Gastrocnemius medialis (tissue), 4 donors: Measurements from ENCODE around the gene P4HA3. TPM values are rescaled to one million over a fixed set of nuclear protein-coding genes. Genes with fewer than 3 reads are reported as not detected.

ENCODE experiments used
- ATAC-seq, 2 donors: fragments of 150-250 bp; one replicate each; pipeline ENCODE4 v1.9.1; 2016
- DNase-seq, 2 donors: peaks; one replicate each; pipeline ENCODE4 v3.0.0-alpha.2; 2019
- H3K27ac ChIP-seq, 4 donors: fragments of 200-600 bp; sonication (generic); 1 replicate in 1 of 4; 2 replicates in 3 of 4; pipeline ENCODE4 v1.5.1; 2016 to 2018; ENCODE audit warnings: mild to moderate bottlenecking in 2 of 4, moderate library complexity in 1 of 4
- H3K27me3 ChIP-seq, 3 donors: fragments of 200-600 bp; sonication (generic) in 2 of 3; 1 replicate in 1 of 3; 2 replicates in 2 of 3; pipeline versions ENCODE4 v1.5.1 to v1.6.0; 2016 to 2019; ENCODE audit warnings: mild to moderate bottlenecking in 1 of 3, moderate library complexity in 1 of 3
- H3K36me3 ChIP-seq, 2 donors: fragments of 200-600 bp; sonication (generic) in 1 of 2; one replicate each; pipeline ENCODE4 v1.5.1; 2017 to 2018
- H3K4me1 ChIP-seq, 2 donors: fragments of 200-600 bp; sonication (generic) in 1 of 2; one replicate each; pipeline ENCODE4 v1.5.1; 2016 to 2017; ENCODE audit warnings: mild to moderate bottlenecking in 2 of 2
- H3K4me3 ChIP-seq, 4 donors: fragments of 200-600 bp; sonication (generic) in 3 of 4; 1 replicate in 1 of 4; 2 replicates in 3 of 4; pipeline ENCODE4 v1.5.1; 2016 to 2019; ENCODE audit warnings: mild to moderate bottlenecking in 2 of 4
- H3K9me3 ChIP-seq, 3 donors: fragments of 200-600 bp; sonication (generic) in 2 of 3; 1 replicate in 1 of 3; 2 replicates in 2 of 3; pipeline ENCODE4 v1.5.1; 2016 to 2019
- CTCF ChIP-seq, 5 experiments: fragments of 450-650 bp in 3 of 5; fragments of 200-600 bp in 2 of 5; sonication (generic) in 2 of 5; IDR thresholded peaks in 4 of 5; conservative IDR thresholded peaks in 1 of 5; 1 replicate in 4 of 5; 2 replicates in 1 of 5; pipeline ENCODE4 v1.5.1; 2016 to 2019; ENCODE audit warnings: antibody characterized with exemption in 5 of 5, mild to moderate bottlenecking in 3 of 5, moderate library complexity in 3 of 5
- POLR2A ChIP-seq, 2 donors: fragments of 450-650 bp; IDR thresholded peaks; one replicate each; pipeline ENCODE4 v1.6.1; 2017; ENCODE audit warnings: antibody characterized with exemption in 2 of 2, mild to moderate bottlenecking in 2 of 2, moderate library complexity in 2 of 2
- in situ Hi-C, 4 donors: fragments of 200-750 bp; cut with MboI; loops; one replicate each; pipeline versions ENCODE4 v1.15.0 to v1.8.0; 2017; ENCODE audit warnings: low sequenced_read_pairs in 4 of 4
- intact Hi-C: fragments of 100-400 bp; cut with DNase I; formaldehyde crosslinking; loops from one replicate; pipeline ENCODE4 v1.15.1; 2023; ENCODE audit warnings: low total_unique reads
- total RNA-seq, 4 donors: library from RNA; depleted of rRNA; stranded (reverse); fragments of >200 nt; gene quantifications; one replicate each; pipeline versions ENCODE4 v1.1.0 to v1.2.3, GENCODE V29; 2016

P4HA3 gene
- total RNA-seq, 4 donors from 2014 or later, result 0.09 TPM; not detected in 3

GRCh38 chr11:74284466-74284865, 27.0 kb downstream of the P4HA3 start:
- no peaks in the 10 kb centered on the region for H3K36me3 ChIP-seq
- ATAC-seq (no peak), DNase-seq (no peak)
- no peak overlapping the region for H3K4me3 ChIP-seq
- in situ Hi-C loops, result no loop called here
- no peak for TF ChIP-seq POLR2A (IDR thresholded peaks at IDR 0.05)
- H3K9me3 ChIP-seq, result no peaks in the 10 kb centered on the region
- no peaks in the 10 kb centered on the region for H3K4me1 ChIP-seq
- H3K27ac ChIP-seq, result no peak overlapping the region
- intact Hi-C loops, result no loop called here
- H3K27me3 ChIP-seq, result no peaks in the 10 kb centered on the region

GRCh38 chr11:74283580-74284180, 27.8 kb downstream of the P4HA3 start:
- intact Hi-C loops (no loop called here), in situ Hi-C loops (no loop called here)
- H3K9me3 ChIP-seq, result no peaks in the 10 kb centered on the region
- H3K4me3 ChIP-seq, result no peak overlapping the region
- no peak overlapping the region for H3K27ac ChIP-seq
- no peaks in the 10 kb centered on the region for H3K36me3 ChIP-seq
- no peaks in the 10 kb centered on the region for H3K27me3 ChIP-seq
- ATAC-seq (no peak), DNase-seq (no peak)
- no peak for TF ChIP-seq CTCF (IDR thresholded peaks at IDR 0.05 in 4 of 5, conservative IDR thresholded peaks at IDR 0.05 in 1 of 5)
- TF ChIP-seq POLR2A (IDR thresholded peaks at IDR 0.05), result no peak
- H3K4me1 ChIP-seq, result no peaks in the 10 kb centered on the region

GRCh38 chr11:74282914-74283371, 28.5 kb downstream of the P4HA3 start:
- no peaks in the 10 kb centered on the region for H3K9me3 ChIP-seq
- no peaks in the 10 kb centered on the region for H3K27me3 ChIP-seq
- ATAC-seq (no peak), DNase-seq (no peak)
- in situ Hi-C loops, result no loop called here
- no peak overlapping the region for H3K4me3 ChIP-seq
- intact Hi-C loops, result no loop called here
- no peaks in the 10 kb centered on the region for H3K36me3 ChIP-seq
- TF ChIP-seq POLR2A (IDR thresholded peaks at IDR 0.05) (no peak), CTCF (IDR thresholded peaks at IDR 0.05 in 4 of 5, conservative IDR thresholded peaks at IDR 0.05 in 1 of 5) (no peak)
- H3K4me1 ChIP-seq, result no peaks in the 10 kb centered on the region
- H3K27ac ChIP-seq, result no peak overlapping the region

GRCh38 chr11:74282421-74282820, 29.0 kb downstream of the P4HA3 start:
- no peaks in the 10 kb centered on the region for H3K36me3 ChIP-seq
- no peaks in the 10 kb centered on the region for H3K27me3 ChIP-seq
- DNase-seq (no peak), ATAC-seq (no peak)
- no peaks in the 10 kb centered on the region for H3K9me3 ChIP-seq
- TF ChIP-seq POLR2A (IDR thresholded peaks at IDR 0.05) (no peak), CTCF (IDR thresholded peaks at IDR 0.05 in 4 of 5, conservative IDR thresholded peaks at IDR 0.05 in 1 of 5) (no peak)
- H3K27ac ChIP-seq, result no peak overlapping the region
- intact Hi-C loops (no loop called here), in situ Hi-C loops (no loop called here)
- no peak overlapping the region for H3K4me3 ChIP-seq
- no peaks in the 10 kb centered on the region for H3K4me1 ChIP-seq

GRCh38 chr11:74280494-74280893, 30.9 kb downstream of the P4HA3 start:
- no peak for DNase-seq
- Histone ChIP-seq H3K27me3 (no peaks in the 10 kb centered on the region), H3K9me3 (no peaks in the 10 kb centered on the region), H3K36me3 (no peaks in the 10 kb centered on the region), H3K27ac (no peak overlapping the region), H3K4me1 (no peaks in the 10 kb centered on the region), H3K4me3 (no peak overlapping the region)
- no peak for ATAC-seq
- intact Hi-C loops, result no loop called here
- in situ Hi-C loops, result no loop called here
- TF ChIP-seq CTCF (IDR thresholded peaks at IDR 0.05 in 4 of 5, conservative IDR thresholded peaks at IDR 0.05 in 1 of 5) (no peak), POLR2A (IDR thresholded peaks at IDR 0.05) (no peak)
